AG09309 (cell line): Measurements from ENCODE around the gene TRIO.

ENCODE experiments used
- DNase-seq: peaks from one replicate; pipeline ENCODE4 v3.0.0-alpha.2; 2010; ENCODE audit warnings: low read depth
- H3K4me3 ChIP-seq: 2 replicates; pipeline ENCODE4 v1.5.1; 2011; ENCODE audit warnings: mild to moderate bottlenecking, low read depth, low read length, moderate library complexity; ENCODE audit not compliant: control insufficient read depth
- TF ChIP-seq, protein P1 (sequence below): IDR thresholded peaks from 2 replicates; pipeline ENCODE4 v1.5.1; 2011; ENCODE audit warnings: mild to moderate bottlenecking, low read depth, low read length, inconsistent platforms; ENCODE audit not compliant: insufficient read depth, control insufficient read depth; ENCODE audit errors: missing control alignments

Gene TRIO

DNA sequence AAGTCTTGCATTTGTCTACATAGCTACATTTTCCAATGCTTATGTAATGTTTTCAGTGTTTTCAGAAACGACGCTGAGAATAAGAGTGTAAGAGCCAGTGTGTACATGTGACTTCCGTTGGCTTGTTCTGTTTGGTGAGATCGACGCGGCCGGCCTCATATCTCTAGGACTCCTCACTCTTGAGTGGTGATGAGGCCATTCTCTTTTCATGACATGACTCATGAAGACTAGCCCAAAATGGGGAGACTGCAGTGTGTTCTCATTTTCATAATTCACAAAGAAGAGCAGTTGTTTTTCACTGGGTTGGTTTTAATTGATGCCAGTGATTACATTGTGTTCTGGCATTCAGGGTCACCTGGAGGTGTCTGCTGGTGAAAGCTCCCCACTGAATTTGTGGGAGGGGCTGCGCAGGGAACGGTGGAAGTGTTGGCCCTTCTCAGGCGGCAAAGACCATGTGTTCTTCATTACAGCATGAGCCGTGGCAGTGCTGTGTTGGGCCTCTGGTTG, 306.9 kb downstream of the TRIO start:
- DNase-seq, result peak; percentile 87
- TF ChIP-seq, protein P1, sequence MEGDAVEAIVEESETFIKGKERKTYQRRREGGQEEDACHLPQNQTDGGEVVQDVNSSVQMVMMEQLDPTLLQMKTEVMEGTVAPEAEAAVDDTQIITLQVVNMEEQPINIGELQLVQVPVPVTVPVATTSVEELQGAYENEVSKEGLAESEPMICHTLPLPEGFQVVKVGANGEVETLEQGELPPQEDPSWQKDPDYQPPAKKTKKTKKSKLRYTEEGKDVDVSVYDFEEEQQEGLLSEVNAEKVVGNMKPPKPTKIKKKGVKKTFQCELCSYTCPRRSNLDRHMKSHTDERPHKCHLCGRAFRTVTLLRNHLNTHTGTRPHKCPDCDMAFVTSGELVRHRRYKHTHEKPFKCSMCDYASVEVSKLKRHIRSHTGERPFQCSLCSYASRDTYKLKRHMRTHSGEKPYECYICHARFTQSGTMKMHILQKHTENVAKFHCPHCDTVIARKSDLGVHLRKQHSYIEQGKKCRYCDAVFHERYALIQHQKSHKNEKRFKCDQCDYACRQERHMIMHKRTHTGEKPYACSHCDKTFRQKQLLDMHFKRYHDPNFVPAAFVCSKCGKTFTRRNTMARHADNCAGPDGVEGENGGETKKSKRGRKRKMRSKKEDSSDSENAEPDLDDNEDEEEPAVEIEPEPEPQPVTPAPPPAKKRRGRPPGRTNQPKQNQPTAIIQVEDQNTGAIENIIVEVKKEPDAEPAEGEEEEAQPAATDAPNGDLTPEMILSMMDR, result no peak
- H3K4me3 ChIP-seq, result no peak overlapping the region

DNA sequence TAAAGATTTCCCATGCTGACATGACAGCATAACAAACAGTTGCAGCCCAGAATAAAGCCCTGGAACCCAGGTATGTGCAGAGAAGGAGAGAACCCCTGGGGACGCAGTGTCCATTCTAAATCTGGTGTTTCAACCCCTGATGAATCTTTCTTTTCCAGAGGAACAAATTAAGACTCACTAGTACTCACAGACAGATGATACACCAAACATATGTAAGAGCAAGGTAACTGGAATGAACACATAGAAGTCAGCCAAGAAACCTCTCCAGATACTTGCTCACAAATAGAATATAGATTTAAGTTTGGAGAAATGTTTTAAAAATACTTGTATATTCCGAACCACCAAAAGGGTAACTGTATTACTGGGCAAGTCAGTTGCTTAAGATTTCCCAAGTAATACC, 307.6 kb downstream of the TRIO start:
- no peak overlapping the region for H3K4me3 ChIP-seq
- TF ChIP-seq, protein P1, result no peak
- DNase-seq, result no peak

DNA sequence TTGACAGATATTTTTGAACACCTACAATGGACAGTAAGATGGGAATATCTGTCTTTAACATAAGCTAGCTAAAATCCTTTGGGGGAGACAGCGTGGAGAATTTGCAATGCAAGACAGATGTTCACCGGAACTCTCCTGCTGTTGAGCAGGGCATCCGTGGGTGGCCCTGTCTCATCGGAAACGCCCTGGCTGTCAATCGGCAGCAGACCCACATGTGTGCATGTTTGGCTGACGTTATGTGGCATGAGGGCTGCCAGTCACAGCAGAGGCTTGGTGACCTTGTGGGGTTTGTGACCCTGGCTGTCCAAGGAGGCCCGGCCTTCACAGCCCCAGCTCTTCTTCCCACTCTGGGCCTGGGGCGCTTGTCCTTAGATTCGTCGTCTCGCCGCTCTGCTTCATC, 308.7 kb downstream of the TRIO start:
- H3K4me3 ChIP-seq, result no peak overlapping the region
- TF ChIP-seq, protein P1, result no peak
- no peak for DNase-seq

GRCh38 chr5:14452685-14453454, 309.7 kb downstream of the TRIO start:
- H3K4me3 ChIP-seq, result no peak overlapping the region
- TF ChIP-seq, protein P1, result no peak
- DNase-seq, result no peak

GRCh38 chr5:14453481-14453880, 310.3 kb downstream of the TRIO start:
- TF ChIP-seq, protein P1, result no peak
- DNase-seq, result no peak
- H3K4me3 ChIP-seq, result no peak overlapping the region

DNA sequence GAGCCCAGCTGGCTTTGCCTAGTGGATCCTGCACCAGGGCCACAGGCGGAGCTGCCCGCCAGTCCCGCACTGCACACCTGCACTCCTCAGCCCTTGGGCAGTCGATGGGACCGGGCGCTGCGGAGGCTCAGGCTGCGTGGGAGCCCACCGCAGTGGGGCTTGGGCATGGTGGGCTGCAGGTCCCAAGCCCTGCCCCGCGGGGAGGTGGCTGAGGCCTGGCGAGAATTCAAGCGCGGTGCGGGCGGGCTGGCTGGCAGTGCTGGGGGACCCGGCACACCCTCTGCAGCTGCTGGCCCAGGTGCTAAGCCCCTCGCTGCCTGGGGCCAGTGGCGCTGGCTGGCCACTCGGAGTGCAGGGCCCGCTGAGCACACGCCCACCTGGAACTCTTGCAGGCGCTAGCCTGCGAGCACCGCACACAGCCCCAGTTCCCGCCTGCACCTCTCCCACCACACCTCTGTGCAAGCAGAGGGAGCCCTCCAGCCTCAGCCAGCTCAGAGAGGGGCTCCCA, 312.7 kb downstream of the TRIO start:
- no peak for DNase-seq
- TF ChIP-seq, protein P1, result no peak
- H3K4me3 ChIP-seq, result no peak overlapping the region
